ENCODE data around the gene TOPBP1. TPM values are rescaled to one million over a fixed set of nuclear protein-coding genes. Genes with fewer than 3 reads are reported as not detected.

The TOPBP1 gene
- total and polyA plus RNA-seq, 5 donors from 2014 or later: 7.6 to 44.7 (median 10.8) TPM

DNA sequence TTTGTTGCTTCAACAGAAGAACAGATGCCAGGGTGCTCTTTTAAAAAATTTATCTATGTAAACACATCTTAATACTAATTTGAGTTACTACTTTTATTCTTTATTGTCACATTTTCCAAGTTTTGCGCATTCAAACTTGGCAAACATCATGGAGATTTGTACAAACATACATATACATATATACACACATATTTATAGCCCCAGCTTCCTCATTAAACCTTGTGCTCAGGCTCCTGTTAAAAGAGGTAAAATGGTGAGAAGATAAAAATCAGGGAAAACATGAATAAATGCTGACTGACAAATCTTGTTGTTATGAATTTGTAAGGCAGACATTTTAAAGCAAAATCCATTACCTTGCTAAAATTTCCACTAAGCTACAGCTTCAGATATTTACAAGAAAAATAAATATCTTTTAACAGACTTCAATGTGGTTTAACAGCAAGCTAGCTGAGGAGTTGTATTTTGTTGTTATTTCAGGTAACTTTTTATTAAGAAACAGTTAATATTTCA is 61.1 kb downstream of the TOPBP1 start:
- Histone ChIP-seq H3K27me3 (ENCODE audit: control insufficient read depth, insufficient read depth, low read length) (no peaks in the 10 kb centered on the region), H3K36me3 (ENCODE audit: control insufficient read depth, insufficient read depth, low read length) (peaks cover 19% of the 10 kb centered on the region), H3K9me3 (ENCODE audit: control insufficient read depth in 2 of 2, low read length in 2 of 2) (no peaks in the 10 kb centered on the region), H3K4me1 (ENCODE audit: control insufficient read depth, insufficient read depth, low read length, poor library complexity, severe bottlenecking) (peaks cover 6% of the 10 kb centered on the region), H3K27ac (ENCODE audit: insufficient read depth, low read length, poor library complexity, severe bottlenecking) (no peak overlapping the region), H3K4me3 (ENCODE audit: low read depth, low read length) (no peak overlapping the region)
- no peak for ATAC-seq (ENCODE audit: low read depth in 2 of 2)
- Mint-ChIP-seq H3K4me1 (peaks cover 5 to 26% (median 6%) of the 10 kb centered on the region in 4 donors), H3K27me3 (no peaks in the 10 kb centered on the region), H3K27ac (no peak overlapping the region), H3K9me3 (no peaks in the 10 kb centered on the region), H3K36me3 (peaks cover 22% of the 10 kb centered on the region), H3K4me3 (no peak overlapping the region)
- DNase-seq: no peak

DNA sequence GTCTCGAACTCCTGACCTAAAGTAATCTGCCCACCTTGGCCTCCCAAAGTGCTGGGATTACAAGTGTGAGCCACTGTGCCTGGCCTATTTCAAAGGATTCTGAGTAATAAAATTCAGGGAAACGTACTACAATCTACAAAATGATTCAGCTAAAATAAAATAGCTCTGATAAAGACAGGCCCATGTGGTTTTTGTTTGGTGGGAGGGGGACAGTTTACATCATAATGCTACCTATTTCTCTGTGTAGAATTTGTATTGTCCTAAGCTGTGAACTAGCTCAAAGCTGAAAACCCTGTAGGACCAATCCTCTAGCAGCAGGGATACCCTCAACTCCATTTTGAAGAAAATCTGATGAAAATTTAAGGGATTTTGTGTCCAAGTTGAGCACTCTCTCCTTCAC is 62.5 kb downstream of the TOPBP1 start:
- Histone ChIP-seq H3K27me3 (ENCODE audit: control insufficient read depth, insufficient read depth, low read length) (no peaks in the 10 kb centered on the region), H3K36me3 (ENCODE audit: control insufficient read depth, insufficient read depth, low read length) (peaks cover 13% of the 10 kb centered on the region), H3K4me1 (ENCODE audit: control insufficient read depth, insufficient read depth, low read length, poor library complexity, severe bottlenecking) (peaks cover 7% of the 10 kb centered on the region), H3K27ac (ENCODE audit: insufficient read depth, low read length, poor library complexity, severe bottlenecking) (no peak overlapping the region), H3K4me3 (ENCODE audit: low read depth, low read length) (no peak overlapping the region), H3K9me3 (ENCODE audit: control insufficient read depth in 2 of 2, low read length in 2 of 2) (no peaks in the 10 kb centered on the region)
- H3K4me1 Mint-ChIP-seq: peaks cover 6 to 30% (median 10%) of the 10 kb centered on the region in 4 donors
- DNase-seq: no peak
- no peak overlapping the region for H3K27ac Mint-ChIP-seq
- peaks cover 16% of the 10 kb centered on the region for H3K36me3 Mint-ChIP-seq
- H3K9me3 Mint-ChIP-seq: no peaks in the 10 kb centered on the region
- ATAC-seq (ENCODE audit: low read depth in 2 of 2): no peak
- H3K4me3 Mint-ChIP-seq: no peak overlapping the region
- no peaks in the 10 kb centered on the region for H3K27me3 Mint-ChIP-seq

- Histone ChIP-seq H3K27me3 (ENCODE audit: control insufficient read depth, insufficient read depth, low read length) (no peaks in the 10 kb centered on the region), H3K36me3 (ENCODE audit: control insufficient read depth, insufficient read depth, low read length) (peaks cover 13% of the 10 kb centered on the region), H3K9me3 (ENCODE audit: control insufficient read depth in 2 of 2, low read length in 2 of 2) (no peaks in the 10 kb centered on the region), H3K4me1 (ENCODE audit: control insufficient read depth, insufficient read depth, low read length, poor library complexity, severe bottlenecking) (peaks cover 4% of the 10 kb centered on the region), H3K4me3 (ENCODE audit: low read depth, low read length) (no peak overlapping the region), H3K27ac (ENCODE audit: insufficient read depth, low read length, poor library complexity, severe bottlenecking) (no peak overlapping the region)
- Mint-ChIP-seq H3K9me3 (no peaks in the 10 kb centered on the region), H3K27ac (peak overlapping the region in 1 of 3 donors; percentile 54), H3K36me3 (peaks cover 13% of the 10 kb centered on the region), H3K4me1 (peaks cover 4 to 29% (median 8%) of the 10 kb centered on the region in 4 donors), H3K4me3 (no peak overlapping the region), H3K27me3 (no peaks in the 10 kb centered on the region)
- ATAC-seq (ENCODE audit: low read depth in 2 of 2): no peak
- DNase-seq: no peak
Observed at GRCh38 chr3:133598405-133598804, 63.3 kb downstream of the TOPBP1 start.

DNA sequence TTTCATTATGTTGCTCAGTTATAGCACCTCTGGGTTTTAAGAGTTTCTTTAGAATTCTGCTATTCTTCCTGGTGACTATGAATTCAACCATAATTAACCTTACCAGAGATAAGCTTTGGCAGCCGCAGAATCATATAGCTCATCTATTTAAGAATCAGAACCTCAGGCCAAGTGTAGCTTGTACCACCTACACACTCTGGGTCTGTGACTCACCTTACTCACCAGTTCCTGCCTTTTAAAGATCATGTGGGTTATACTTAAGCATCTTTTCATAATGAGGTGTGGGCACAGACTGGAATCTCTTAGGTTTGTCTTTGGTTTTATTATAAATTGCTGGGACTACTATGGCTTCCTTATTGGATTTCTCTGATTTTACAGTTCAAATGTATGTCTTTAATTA is 66.4 kb downstream of the TOPBP1 start:
- H3K36me3 ChIP-seq (ENCODE audit: control insufficient read depth, insufficient read depth, low read length): peaks cover under 1% of the 10 kb centered on the region
- DNase-seq (peak in 1 of 3 donors; percentile 43), ATAC-seq (ENCODE audit: low read depth in 2 of 2) (peak; percentile 45 to 52)
- no peaks in the 10 kb centered on the region for H3K9me3 ChIP-seq (ENCODE audit: control insufficient read depth in 2 of 2, low read length in 2 of 2)
- H3K9me3 Mint-ChIP-seq: no peaks in the 10 kb centered on the region
- peaks cover 10% of the 10 kb centered on the region for H3K36me3 Mint-ChIP-seq
- H3K4me1 Mint-ChIP-seq: peaks cover 4 to 38% (median 6%) of the 10 kb centered on the region in 4 donors
- no peak overlapping the region for H3K27ac ChIP-seq (ENCODE audit: insufficient read depth, low read length, poor library complexity, severe bottlenecking)
- H3K4me1 ChIP-seq (ENCODE audit: control insufficient read depth, insufficient read depth, low read length, poor library complexity, severe bottlenecking): peaks cover 4% of the 10 kb centered on the region
- peak overlapping the region in 1 of 3 donors; percentile 0 for H3K27ac Mint-ChIP-seq
- H3K27me3 Mint-ChIP-seq: no peaks in the 10 kb centered on the region
- no peak overlapping the region for H3K4me3 ChIP-seq (ENCODE audit: low read depth, low read length)
- H3K4me3 Mint-ChIP-seq: no peak overlapping the region
- no peaks in the 10 kb centered on the region for H3K27me3 ChIP-seq (ENCODE audit: control insufficient read depth, insufficient read depth, low read length)

DNA sequence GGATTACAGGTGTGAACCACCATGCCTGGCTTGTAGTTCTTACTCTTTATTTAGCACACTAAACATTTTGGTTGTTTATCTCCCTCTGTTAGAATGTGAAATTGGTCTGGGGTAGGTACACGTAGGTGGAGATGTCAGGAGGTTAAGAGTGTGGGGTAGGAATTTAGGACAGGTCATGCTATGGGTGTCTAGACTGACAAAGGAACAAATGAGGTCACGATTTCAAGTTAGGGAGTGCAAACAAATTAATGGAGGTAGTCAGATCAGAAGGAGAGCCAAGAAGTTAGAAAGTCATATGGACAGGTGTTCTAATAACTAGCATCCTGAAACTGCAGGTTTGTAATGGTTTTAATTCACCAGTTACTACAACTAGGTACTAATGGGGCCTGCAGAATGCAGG is 68.5 kb downstream of the TOPBP1 start:
- Histone ChIP-seq H3K36me3 (ENCODE audit: control insufficient read depth, insufficient read depth, low read length) (peaks cover 15% of the 10 kb centered on the region), H3K4me3 (ENCODE audit: low read depth, low read length) (no peak overlapping the region), H3K27ac (ENCODE audit: insufficient read depth, low read length, poor library complexity, severe bottlenecking) (peak overlapping the region; percentile 10), H3K9me3 (ENCODE audit: control insufficient read depth in 2 of 2, low read length in 2 of 2) (no peaks in the 10 kb centered on the region), H3K27me3 (ENCODE audit: control insufficient read depth, insufficient read depth, low read length) (no peaks in the 10 kb centered on the region), H3K4me1 (ENCODE audit: control insufficient read depth, insufficient read depth, low read length, poor library complexity, severe bottlenecking) (peaks cover 4% of the 10 kb centered on the region)
- peaks cover 10 to 46% (median 15%) of the 10 kb centered on the region in 4 donors for H3K4me1 Mint-ChIP-seq
- H3K9me3 Mint-ChIP-seq: no peaks in the 10 kb centered on the region
- peaks cover 20% of the 10 kb centered on the region for H3K36me3 Mint-ChIP-seq
- DNase-seq: no peak
- ATAC-seq (ENCODE audit: low read depth in 2 of 2): no peak
- H3K27ac Mint-ChIP-seq: peak overlapping the region in 1 of 3 donors; percentile 72
- no peaks in the 10 kb centered on the region for H3K27me3 Mint-ChIP-seq
- no peak overlapping the region for H3K4me3 Mint-ChIP-seq

DNA sequence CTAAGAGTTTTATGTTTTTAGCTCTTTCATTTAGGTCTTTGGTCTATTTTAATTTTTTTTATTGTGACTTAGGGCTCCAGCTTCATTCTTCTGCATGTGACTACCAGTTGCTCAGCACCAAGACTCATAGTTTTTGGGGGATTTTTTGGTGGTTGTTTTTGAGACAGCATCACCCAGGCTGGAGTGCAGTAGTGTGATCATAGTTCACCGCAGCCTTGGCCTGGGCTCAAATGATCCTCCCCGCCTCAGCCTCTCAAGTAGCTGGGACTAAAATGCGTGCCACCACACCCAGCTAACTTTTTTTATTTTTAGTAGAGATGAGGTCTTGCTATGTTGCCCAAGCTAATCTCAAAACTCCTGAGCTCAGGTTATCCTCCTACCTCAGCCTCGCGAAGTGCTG is 68.9 kb downstream of the TOPBP1 start:
- Mint-ChIP-seq H3K27me3 (no peaks in the 10 kb centered on the region), H3K36me3 (peaks cover 21% of the 10 kb centered on the region), H3K9me3 (no peaks in the 10 kb centered on the region), H3K4me1 (peaks cover 13 to 48% (median 15%) of the 10 kb centered on the region in 4 donors), H3K4me3 (no peak overlapping the region), H3K27ac (peak overlapping the region in 1 of 3 donors; percentile 72)
- H3K27ac ChIP-seq (ENCODE audit: insufficient read depth, low read length, poor library complexity, severe bottlenecking): peak overlapping the region; percentile 10
- H3K4me3 ChIP-seq (ENCODE audit: low read depth, low read length): no peak overlapping the region
- H3K4me1 ChIP-seq (ENCODE audit: control insufficient read depth, insufficient read depth, low read length, poor library complexity, severe bottlenecking): peaks cover 4% of the 10 kb centered on the region
- ATAC-seq (ENCODE audit: low read depth in 2 of 2): no peak
- DNase-seq: no peak
- no peaks in the 10 kb centered on the region for H3K27me3 ChIP-seq (ENCODE audit: control insufficient read depth, insufficient read depth, low read length)
- H3K9me3 ChIP-seq (ENCODE audit: control insufficient read depth in 2 of 2, low read length in 2 of 2): no peaks in the 10 kb centered on the region
- H3K36me3 ChIP-seq (ENCODE audit: control insufficient read depth, insufficient read depth, low read length): peaks cover 19% of the 10 kb centered on the region

GRCh38 chr3:133591271-133591742 is 70.4 kb downstream of the TOPBP1 start:
- Histone ChIP-seq H3K4me3 (ENCODE audit: low read depth, low read length) (no peak overlapping the region), H3K27me3 (ENCODE audit: control insufficient read depth, insufficient read depth, low read length) (no peaks in the 10 kb centered on the region), H3K36me3 (ENCODE audit: control insufficient read depth, insufficient read depth, low read length) (peaks cover 35% of the 10 kb centered on the region), H3K4me1 (ENCODE audit: control insufficient read depth, insufficient read depth, low read length, poor library complexity, severe bottlenecking) (peaks cover 9% of the 10 kb centered on the region), H3K9me3 (ENCODE audit: control insufficient read depth in 2 of 2, low read length in 2 of 2) (no peaks in the 10 kb centered on the region), H3K27ac (ENCODE audit: insufficient read depth, low read length, poor library complexity, severe bottlenecking) (no peak overlapping the region)
- Mint-ChIP-seq H3K9me3 (no peaks in the 10 kb centered on the region), H3K4me1 (peaks cover 15 to 53% (median 19%) of the 10 kb centered on the region in 4 donors), H3K4me3 (no peak overlapping the region), H3K27ac (peak overlapping the region in 1 of 3 donors; percentile 42), H3K36me3 (peaks cover 28% of the 10 kb centered on the region), H3K27me3 (no peaks in the 10 kb centered on the region)
- DNase-seq (no peak), ATAC-seq (ENCODE audit: low read depth in 2 of 2) (no peak)

DNA sequence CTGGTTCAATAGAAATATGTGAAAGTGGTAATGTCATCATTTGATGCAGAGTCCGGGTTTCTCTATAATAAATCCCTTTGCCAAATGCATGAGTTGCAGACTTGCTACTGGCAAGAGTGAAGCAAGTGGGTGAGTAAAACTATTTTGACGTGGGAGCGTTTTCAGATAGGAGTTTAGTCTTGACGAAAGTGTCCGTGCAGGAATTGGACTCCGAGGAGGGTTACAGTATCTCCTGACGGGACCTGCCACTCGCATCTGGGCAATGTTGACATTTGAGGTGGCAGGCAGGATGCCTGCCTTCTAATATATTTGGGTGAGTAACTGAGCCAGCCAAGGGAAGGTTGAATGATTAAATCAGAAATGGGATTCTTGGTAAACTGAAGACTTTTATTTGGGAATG is 72.2 kb downstream of the TOPBP1 start:
- H3K27ac Mint-ChIP-seq: no peak overlapping the region
- H3K4me3 ChIP-seq (ENCODE audit: low read depth, low read length): no peak overlapping the region
- no peak for ATAC-seq (ENCODE audit: low read depth in 2 of 2)
- peaks cover 4% of the 10 kb centered on the region for H3K4me1 ChIP-seq (ENCODE audit: control insufficient read depth, insufficient read depth, low read length, poor library complexity, severe bottlenecking)
- no peak for DNase-seq
- no peaks in the 10 kb centered on the region for H3K27me3 Mint-ChIP-seq
- no peaks in the 10 kb centered on the region for H3K27me3 ChIP-seq (ENCODE audit: control insufficient read depth, insufficient read depth, low read length)
- peaks cover 32% of the 10 kb centered on the region for H3K36me3 Mint-ChIP-seq
- no peak overlapping the region for H3K27ac ChIP-seq (ENCODE audit: insufficient read depth, low read length, poor library complexity, severe bottlenecking)
- H3K9me3 ChIP-seq (ENCODE audit: control insufficient read depth in 2 of 2, low read length in 2 of 2): no peaks in the 10 kb centered on the region
- H3K36me3 ChIP-seq (ENCODE audit: control insufficient read depth, insufficient read depth, low read length): peaks cover 49% of the 10 kb centered on the region
- H3K9me3 Mint-ChIP-seq: no peaks in the 10 kb centered on the region
- no peak overlapping the region for H3K4me3 Mint-ChIP-seq
- peaks cover 12 to 39% (median 22%) of the 10 kb centered on the region in 4 donors for H3K4me1 Mint-ChIP-seq
